HG02678 (cell line): ENCODE measurements around the gene AKNAD1.
"Not testable (repeated sequence)": the region's sequence is repeated elsewhere in the genome, so short reads cannot be mapped to it uniquely, and the experiment has no call there.

ENCODE experiments used
- ATAC-seq: cut with Tn5 transposase; IDR thresholded peaks from one replicate; pipeline ENCODE4 v1.9.1; 2021; ENCODE audit warnings: mild to moderate bottlenecking, moderate library complexity; ENCODE audit not compliant: unreplicated experiment

AKNAD1 gene

GRCh38 chr1:108792420-108792819, 64.5 kb downstream of the AKNAD1 start:
- ATAC-seq = no peak

- no peak for ATAC-seq
Observed at GRCh38 chr1:108791790-108792189, 65.1 kb downstream of the AKNAD1 start.

GRCh38 chr1:108785880-108786279, 71.0 kb downstream of the AKNAD1 start:
- ATAC-seq = no peak

- ATAC-seq = no peak
Observed at GRCh38 chr1:108785264-108785663, 71.6 kb downstream of the AKNAD1 start.

- ATAC-seq = not testable (repeated sequence)
Observed at GRCh38 chr1:108781575-108781944, 75.3 kb downstream of the AKNAD1 start.

GRCh38 chr1:108780937-108781574, 75.8 kb downstream of the AKNAD1 start:
- no peak for ATAC-seq

- no peak for ATAC-seq
Observed at GRCh38 chr1:108779455-108779854, 77.4 kb downstream of the AKNAD1 start.

- ATAC-seq = no peak
Observed at GRCh38 chr1:108777839-108778238, 79.1 kb downstream of the AKNAD1 start.

- no peak for ATAC-seq
Observed at GRCh38 chr1:108767708-108768107, 89.2 kb downstream of the AKNAD1 start.

GRCh38 chr1:108767115-108767514, 89.8 kb downstream of the AKNAD1 start:
- no peak for ATAC-seq
